Hepatocyte (in vitro differentiated cells): ENCODE data around the gene HRH1.
"Not testable (repeated sequence)": the region's sequence is repeated elsewhere in the genome, so short reads cannot be mapped to it uniquely, and the experiment has no call there.

Experiments used
- EZH2 ChIP-seq: fragments of 200-600 bp; sonication (generic); IDR thresholded peaks from 2 replicates; pipeline ENCODE4 v1.6.1; 2016; ENCODE audit warnings: antibody characterized with exemption, mild to moderate bottlenecking, borderline replicate concordance
- EZH2phosphoT487 ChIP-seq: fragments of 200-600 bp; sonication (generic); IDR thresholded peaks from one replicate; pipeline ENCODE4 v1.6.1; 2018; ENCODE audit warnings: antibody characterized with exemption, mild to moderate bottlenecking, low read depth, moderate library complexity; ENCODE audit not compliant: unreplicated experiment, severe bottlenecking
- TF ChIP-seq, protein P1 (sequence below): fragments of 200-600 bp; sonication (generic); IDR thresholded peaks from 2 replicates; pipeline ENCODE4 v1.5.1; 2016; ENCODE audit warnings: antibody characterized with exemption, mild to moderate bottlenecking; ENCODE audit not compliant: poor library complexity

DNA sequence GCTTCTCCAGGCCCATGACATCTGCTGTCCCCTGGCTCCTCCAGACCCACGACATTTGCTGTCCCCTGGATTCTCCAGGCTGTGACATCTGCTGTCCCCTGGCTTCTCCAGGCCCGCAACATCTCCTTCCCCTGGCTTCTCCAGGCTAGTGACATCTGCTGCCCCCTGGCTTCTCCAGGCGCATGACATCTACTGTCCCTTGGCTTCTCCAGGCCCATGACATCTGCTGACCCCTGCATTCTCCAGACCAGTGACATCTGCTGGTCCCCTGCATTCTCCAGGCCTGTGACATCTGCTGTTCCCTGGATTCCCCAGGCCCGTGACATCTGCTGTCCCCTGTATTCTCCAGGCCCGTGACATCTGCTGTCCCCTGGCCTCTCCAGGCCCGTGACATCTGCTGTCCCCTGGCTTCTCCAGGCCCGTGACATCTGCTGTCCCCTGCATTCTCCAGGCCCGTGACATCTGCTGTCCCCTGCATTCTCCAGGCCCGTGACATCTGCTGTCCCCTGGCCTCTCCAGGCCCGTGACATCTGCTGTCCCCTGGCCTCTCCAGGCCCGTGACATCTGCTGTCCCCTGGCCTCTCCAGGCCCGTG lies 12.6 kb downstream of the HRH1 start:
- TF ChIP-seq, protein P1, sequence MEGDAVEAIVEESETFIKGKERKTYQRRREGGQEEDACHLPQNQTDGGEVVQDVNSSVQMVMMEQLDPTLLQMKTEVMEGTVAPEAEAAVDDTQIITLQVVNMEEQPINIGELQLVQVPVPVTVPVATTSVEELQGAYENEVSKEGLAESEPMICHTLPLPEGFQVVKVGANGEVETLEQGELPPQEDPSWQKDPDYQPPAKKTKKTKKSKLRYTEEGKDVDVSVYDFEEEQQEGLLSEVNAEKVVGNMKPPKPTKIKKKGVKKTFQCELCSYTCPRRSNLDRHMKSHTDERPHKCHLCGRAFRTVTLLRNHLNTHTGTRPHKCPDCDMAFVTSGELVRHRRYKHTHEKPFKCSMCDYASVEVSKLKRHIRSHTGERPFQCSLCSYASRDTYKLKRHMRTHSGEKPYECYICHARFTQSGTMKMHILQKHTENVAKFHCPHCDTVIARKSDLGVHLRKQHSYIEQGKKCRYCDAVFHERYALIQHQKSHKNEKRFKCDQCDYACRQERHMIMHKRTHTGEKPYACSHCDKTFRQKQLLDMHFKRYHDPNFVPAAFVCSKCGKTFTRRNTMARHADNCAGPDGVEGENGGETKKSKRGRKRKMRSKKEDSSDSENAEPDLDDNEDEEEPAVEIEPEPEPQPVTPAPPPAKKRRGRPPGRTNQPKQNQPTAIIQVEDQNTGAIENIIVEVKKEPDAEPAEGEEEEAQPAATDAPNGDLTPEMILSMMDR, result not testable (repeated sequence)
- not testable (repeated sequence) for TF ChIP-seq EZH2, EZH2phosphoT487
